ENCODE results near the gene RSPO1.

The RSPO1 gene

GRCh38 chr1:37656026-37656425 is 21.3 kb upstream of the RSPO1 start:
- no peak for DNase-seq

- no peak for DNase-seq
Measured at GRCh38 chr1:37655274-37655673, 20.6 kb upstream of the RSPO1 start.

DNA sequence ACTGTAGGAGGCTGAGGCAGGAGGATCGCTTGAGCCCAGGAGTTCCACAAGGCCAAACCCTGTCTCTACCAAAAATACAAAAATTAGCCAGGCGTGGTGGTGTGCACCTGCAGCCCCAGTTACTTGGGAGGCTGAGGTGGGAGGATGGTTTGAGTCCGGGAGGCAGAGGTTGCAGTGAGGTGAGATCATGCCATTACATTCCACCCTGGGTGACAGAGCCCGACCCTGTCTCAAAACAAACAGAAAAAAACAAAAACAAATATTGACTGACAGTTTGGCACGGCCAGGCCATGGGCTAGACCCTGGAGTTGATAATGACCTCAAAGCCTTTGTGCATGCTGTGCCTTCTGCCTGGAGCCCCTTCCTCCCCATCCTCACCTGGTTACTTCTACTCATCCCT is 19.2 kb upstream of the RSPO1 start:
- DNase-seq, result no peak

GRCh38 chr1:37652976-37653375 is 18.3 kb upstream of the RSPO1 start:
- no peak for DNase-seq

DNA sequence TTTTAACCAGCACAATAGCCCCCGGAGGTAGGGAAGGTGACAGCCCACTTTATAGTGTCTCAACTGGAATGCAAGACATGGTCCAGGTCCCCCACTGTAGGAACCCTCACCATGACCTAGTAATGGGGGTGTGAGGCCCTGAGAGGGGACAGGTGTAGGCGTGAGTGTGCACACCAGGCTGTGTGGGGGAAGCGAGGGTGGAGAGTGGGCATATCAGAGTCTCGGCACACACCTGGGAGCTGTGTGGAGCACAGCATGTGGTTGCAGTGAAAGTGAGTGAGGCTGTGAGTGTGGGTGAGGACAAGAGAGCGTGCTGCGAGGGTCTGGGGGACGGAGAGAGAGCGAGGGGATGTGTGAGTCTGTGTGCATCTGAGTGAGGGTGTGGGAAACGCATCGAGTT is 17.1 kb upstream of the RSPO1 start:
- DNase-seq, result no peak

- DNase-seq, result no peak
Measured at GRCh38 chr1:37650721-37651120, 16.0 kb upstream of the RSPO1 start.

- no peak for DNase-seq
Measured at GRCh38 chr1:37650173-37650572, 15.5 kb upstream of the RSPO1 start.

DNA sequence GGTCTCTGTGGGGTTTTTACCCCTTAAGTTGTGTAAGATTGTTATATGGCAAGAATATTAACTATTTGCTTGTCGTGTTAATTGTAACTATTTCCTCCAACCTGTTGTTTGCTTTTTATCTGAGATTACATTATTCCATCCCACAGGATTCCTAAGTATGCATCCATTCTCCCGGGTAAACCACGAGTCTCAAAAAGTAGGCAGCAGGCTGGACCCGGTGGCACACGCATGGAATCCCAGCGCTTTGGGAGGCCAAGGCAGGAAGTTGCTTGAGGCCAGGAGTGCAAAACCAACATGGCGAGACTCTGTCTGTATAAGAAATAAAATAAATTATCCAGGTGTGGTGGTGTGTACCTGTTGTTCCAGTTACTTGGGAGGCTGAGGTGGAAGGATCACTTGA is 12.6 kb upstream of the RSPO1 start:
- no peak for DNase-seq

GRCh38 chr1:37641059-37641458 is 6.4 kb upstream of the RSPO1 start:
- no peak for DNase-seq

DNA sequence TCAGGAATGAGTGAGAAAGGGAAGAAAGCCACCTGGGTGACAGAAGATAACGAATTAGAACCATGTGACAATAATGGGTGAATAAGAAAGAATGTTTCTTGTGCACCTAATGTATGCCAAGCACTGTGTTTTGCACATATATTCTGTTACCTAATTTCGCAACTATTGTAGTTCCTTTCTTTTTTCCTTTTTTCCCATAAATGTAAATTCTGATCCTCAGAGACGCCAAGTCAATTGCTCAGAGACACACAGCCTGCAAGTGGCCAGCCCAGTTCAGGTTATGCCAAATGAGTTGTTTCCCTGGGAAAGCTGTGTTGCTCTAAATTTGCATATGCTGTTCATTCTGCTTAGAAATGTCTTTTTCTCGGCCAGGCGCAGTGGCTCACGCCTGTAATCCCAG is 1.7 kb upstream of the RSPO1 start:
- no peak for DNase-seq

- no peak for DNase-seq
Measured at GRCh38 chr1:37634992-37635902, 555 bp upstream of the RSPO1 start.

DNA sequence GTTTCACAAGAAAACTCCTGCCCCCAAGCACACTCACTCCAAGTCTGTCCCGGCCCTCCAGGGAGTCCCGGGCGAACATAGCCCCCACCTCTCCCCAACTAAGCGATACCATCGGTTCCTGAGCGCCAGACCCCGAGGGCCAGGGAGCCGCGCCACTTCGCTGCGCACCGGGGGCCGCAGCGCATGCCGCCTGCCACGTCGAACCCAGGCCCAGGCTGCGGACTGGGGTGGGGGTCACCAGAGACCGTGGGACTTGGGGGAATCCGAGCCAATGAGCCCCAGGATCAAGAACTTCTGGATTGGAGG is 801 bp downstream of the RSPO1 start:
- DNase-seq, result no peak

GRCh38 chr1:37633040-37633937 is 1.4 kb downstream of the RSPO1 start:
- no peak for DNase-seq

DNA sequence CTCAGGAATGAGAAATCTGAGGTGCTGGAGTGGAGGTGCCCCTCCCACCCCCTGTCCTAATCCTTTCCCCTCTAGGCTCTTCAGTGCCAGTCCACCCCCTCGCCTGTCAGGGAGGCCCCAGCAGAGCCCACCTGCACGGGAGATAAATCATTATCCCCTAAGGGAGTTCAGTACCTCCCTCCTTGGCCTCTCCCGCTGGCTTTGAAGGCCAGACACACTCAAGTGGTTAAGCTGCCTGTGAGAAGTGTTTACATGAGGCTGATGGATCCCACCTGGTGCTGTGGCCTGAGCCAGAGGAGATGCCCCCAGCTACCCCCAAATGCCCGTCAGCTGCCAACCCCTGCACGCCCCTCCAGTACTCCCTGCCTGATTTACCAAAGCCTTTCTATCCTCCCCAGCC is 3.7 kb downstream of the RSPO1 start:
- no peak for DNase-seq

GRCh38 chr1:37630426-37631028 is 4.2 kb downstream of the RSPO1 start:
- DNase-seq, result no peak

- no peak for DNase-seq
Measured at GRCh38 chr1:37629726-37630425, 4.8 kb downstream of the RSPO1 start.

DNA sequence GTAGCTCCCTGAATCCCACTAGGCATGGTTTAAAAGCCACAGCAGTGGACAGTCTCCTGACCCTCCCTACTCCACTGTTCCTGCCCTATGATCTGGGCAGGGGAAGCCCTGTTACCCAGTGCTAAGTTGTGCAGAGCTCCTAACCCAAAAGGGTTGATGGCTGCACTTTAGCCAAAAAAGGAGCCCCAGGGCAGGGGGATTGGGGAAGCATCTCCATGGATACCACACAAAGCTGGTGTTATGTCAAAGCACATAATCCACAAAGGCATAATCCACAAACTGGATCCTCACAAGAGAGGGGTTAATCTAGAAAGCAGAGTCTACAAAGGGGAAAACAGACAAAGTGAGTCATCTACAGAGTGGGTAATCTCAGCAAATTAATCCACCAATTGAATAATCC is 5.7 kb downstream of the RSPO1 start:
- DNase-seq, result no peak

DNA sequence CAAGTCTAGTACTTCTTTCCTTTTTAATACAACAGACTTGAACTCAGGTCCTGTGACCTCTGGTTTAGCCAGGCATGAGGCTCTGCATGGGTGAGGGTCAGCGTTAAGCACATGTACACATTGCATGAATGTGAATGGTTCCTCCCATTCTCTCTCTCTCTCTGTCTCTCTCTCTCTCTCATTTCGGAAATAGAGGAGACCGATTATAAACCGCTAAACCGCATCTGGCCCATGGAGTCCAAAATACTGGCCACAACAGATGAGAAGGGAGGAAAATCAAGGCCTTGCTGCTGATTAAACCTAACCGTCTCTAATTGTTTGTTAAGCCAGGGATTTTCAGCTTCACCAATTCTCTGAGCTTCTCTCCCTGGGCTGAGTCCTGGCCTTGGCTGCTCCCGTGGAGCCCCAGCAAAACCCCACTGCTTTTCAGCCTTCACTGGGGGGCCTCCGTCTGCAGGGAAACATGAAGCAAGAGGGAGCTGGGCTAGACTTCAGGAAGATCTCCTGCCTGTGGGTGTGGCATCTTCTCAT is 6.6 kb downstream of the RSPO1 start:
- DNase-seq, result no peak

- DNase-seq, result no peak
Measured at GRCh38 chr1:37622131-37622530, 12.6 kb downstream of the RSPO1 start.

GRCh38 chr1:37621326-37621870 is 13.3 kb downstream of the RSPO1 start:
- DNase-seq, result no peak

- no peak for DNase-seq
Measured at GRCh38 chr1:37620707-37621106, 14.0 kb downstream of the RSPO1 start.

DNA sequence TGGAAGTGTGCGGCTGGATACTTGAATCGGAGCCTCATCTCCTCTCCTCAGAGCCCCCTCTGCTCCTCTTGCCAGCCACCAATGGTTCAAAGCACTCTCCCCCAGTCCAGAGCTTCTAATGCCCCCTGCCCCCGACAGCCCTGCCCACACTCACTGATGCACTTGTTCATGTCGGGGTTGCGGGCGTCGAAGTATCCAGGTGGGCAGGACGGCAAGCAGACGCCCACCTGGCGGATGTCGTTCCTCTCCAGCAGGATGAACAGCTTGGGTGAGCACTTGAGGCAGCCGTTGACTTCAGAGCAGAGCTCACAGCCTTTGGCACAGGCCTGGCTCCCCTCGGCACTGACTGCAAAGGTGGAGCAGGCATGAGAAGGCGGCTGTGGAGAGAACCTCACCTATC is 18.4 kb downstream of the RSPO1 start:
- no peak for DNase-seq

DNA sequence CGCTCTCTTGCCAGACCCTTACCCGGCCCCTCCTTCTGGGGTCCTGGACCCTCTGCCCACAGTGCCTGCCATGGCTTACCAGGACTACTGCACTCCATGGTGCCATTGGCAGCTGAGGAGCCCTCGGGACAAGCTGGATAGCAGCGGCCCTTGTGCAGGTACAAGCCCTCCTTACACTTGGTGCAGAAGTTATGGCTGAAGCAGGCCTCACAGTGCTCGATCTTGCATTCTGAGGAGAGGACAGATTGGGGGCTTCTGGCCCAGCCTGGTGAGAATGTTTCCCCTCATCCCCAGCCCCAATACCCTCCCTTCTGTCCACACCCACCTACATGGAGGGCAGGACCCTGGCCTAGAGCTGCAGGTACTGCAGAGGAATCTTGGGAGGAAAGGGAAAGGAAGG is 20.6 kb downstream of the RSPO1 start:
- DNase-seq, result no peak
